Astrocyte of the spinal cord (primary cell): ENCODE measurements around the gene PATE3.

Experiments
- DNase-seq: peaks from one replicate; pipeline ENCODE4 v3.0.0; 2011; ENCODE audit warnings: low read depth, low spot score
- H3K4me3 ChIP-seq: 2 replicates; pipeline ENCODE4 v1.5.1; 2011; ENCODE audit warnings: low read depth, mild to moderate bottlenecking, low read length, moderate library complexity
- CTCF ChIP-seq: IDR thresholded peaks from 2 replicates; pipeline ENCODE4 v1.5.1; 2012; ENCODE audit warnings: low read depth, mild to moderate bottlenecking, low read length, inconsistent platforms
- in situ Hi-C: cut with HindIII; loops from 2 replicates; pipeline ENCODE4 v1.10.0; 2017; ENCODE audit warnings: low sequenced_read_pairs

PATE3 gene

GRCh38 chr11:125762445-125762844 is 25.5 kb upstream of the PATE3 start:
- no peak overlapping the region for H3K4me3 ChIP-seq
- DNase-seq = no peak
- in situ Hi-C loops = no loop called here
- TF ChIP-seq CTCF = no peak

- no peak overlapping the region for H3K4me3 ChIP-seq
- TF ChIP-seq CTCF = no peak
- no peak for DNase-seq
- in situ Hi-C loops = no loop called here
These were observed 24.4 kb upstream of the PATE3 start for GRCh38 chr11:125763483-125763882.

- H3K4me3 ChIP-seq = no peak overlapping the region
- no peak for DNase-seq
- TF ChIP-seq CTCF = no peak
- in situ Hi-C loops = no loop called here
These were observed 21.7 kb upstream of the PATE3 start for GRCh38 chr11:125766251-125766650.

- no peak overlapping the region for H3K4me3 ChIP-seq
- DNase-seq = no peak
- TF ChIP-seq CTCF = no peak
- in situ Hi-C loops = no loop called here
These were observed 19.4 kb upstream of the PATE3 start for GRCh38 chr11:125768336-125769046.

GRCh38 chr11:125770583-125770982 is 17.3 kb upstream of the PATE3 start:
- TF ChIP-seq CTCF = no peak
- DNase-seq = no peak
- in situ Hi-C loops = no loop called here
- H3K4me3 ChIP-seq = no peak overlapping the region

GRCh38 chr11:125772834-125773505 is 15.0 kb upstream of the PATE3 start:
- no peak for TF ChIP-seq CTCF

More at GRCh38 chr11:125772834-125773505, 15.0 kb upstream of the PATE3 start:
- no peak overlapping the region for H3K4me3 ChIP-seq
- peak; percentile 65 for DNase-seq
- in situ Hi-C loops = no loop called here
